Measurements from ENCODE around the gene LMBRD1.
"Not testable (repeated sequence)": the region's sequence is repeated elsewhere in the genome, so short reads cannot be mapped to it uniquely, and the experiment has no call there.

The LMBRD1 gene

GRCh38 chr6:69756366-69756765 lies 40.4 kb downstream of the LMBRD1 start:
- DNase-seq (ENCODE audit: low read depth in 2 of 2, low spot score in 1 of 2) = no peak

- no peak for DNase-seq (ENCODE audit: low read depth in 2 of 2, low spot score in 1 of 2)
Measured at GRCh38 chr6:69735027-69735426, 61.8 kb downstream of the LMBRD1 start.

GRCh38 chr6:69732640-69733039 lies 64.2 kb downstream of the LMBRD1 start:
- DNase-seq (ENCODE audit: low read depth in 2 of 2, low spot score in 1 of 2) = no peak

- no peak for DNase-seq (ENCODE audit: low read depth in 2 of 2, low spot score in 1 of 2)
Measured at GRCh38 chr6:69732045-69732444, 64.8 kb downstream of the LMBRD1 start.

- DNase-seq (ENCODE audit: low read depth in 2 of 2, low spot score in 1 of 2) = no peak
Measured at GRCh38 chr6:69729870-69730449, 66.8 kb downstream of the LMBRD1 start.

- DNase-seq (ENCODE audit: low read depth in 2 of 2, low spot score in 1 of 2) = no peak
Measured at GRCh38 chr6:69722683-69723082, 74.1 kb downstream of the LMBRD1 start.

GRCh38 chr6:69719602-69720193 lies 77.1 kb downstream of the LMBRD1 start:
- DNase-seq (ENCODE audit: low read depth in 2 of 2, low spot score in 1 of 2) = no peak

- DNase-seq (ENCODE audit: low read depth in 2 of 2, low spot score in 1 of 2) = no peak
Measured at GRCh38 chr6:69706724-69707123, 90.1 kb downstream of the LMBRD1 start.

- DNase-seq (ENCODE audit: low read depth in 2 of 2, low spot score in 1 of 2) = no peak
Measured at GRCh38 chr6:69705954-69706353, 90.9 kb downstream of the LMBRD1 start.

- no peak for DNase-seq (ENCODE audit: low read depth in 2 of 2, low spot score in 1 of 2)
Measured at GRCh38 chr6:69704916-69705315, 91.9 kb downstream of the LMBRD1 start.

- no peak for DNase-seq (ENCODE audit: low read depth in 2 of 2, low spot score in 1 of 2)
Measured at GRCh38 chr6:69699655-69700054, 97.2 kb downstream of the LMBRD1 start.

- DNase-seq (ENCODE audit: low read depth in 2 of 2, low spot score in 1 of 2) = no peak
Measured at GRCh38 chr6:69696273-69696672, 100.5 kb downstream of the LMBRD1 start.

- DNase-seq (ENCODE audit: low read depth in 2 of 2, low spot score in 1 of 2) = no peak
Measured at GRCh38 chr6:69693762-69694161, 103.0 kb downstream of the LMBRD1 start.

- no peak for DNase-seq (ENCODE audit: low read depth in 2 of 2, low spot score in 1 of 2)
Measured at GRCh38 chr6:69690986-69691385, 105.8 kb downstream of the LMBRD1 start.

- DNase-seq (ENCODE audit: low read depth in 2 of 2, low spot score in 1 of 2) = no peak
Measured at GRCh38 chr6:69680302-69680701, 116.5 kb downstream of the LMBRD1 start.

GRCh38 chr6:69673298-69673697 lies 123.5 kb downstream of the LMBRD1 start:
- DNase-seq (ENCODE audit: low read depth in 2 of 2, low spot score in 1 of 2) = no peak

GRCh38 chr6:69668916-69669315 lies 127.9 kb downstream of the LMBRD1 start:
- DNase-seq (ENCODE audit: low read depth in 2 of 2, low spot score in 1 of 2) = no peak

GRCh38 chr6:69666779-69667178 lies 130.0 kb downstream of the LMBRD1 start:
- DNase-seq (ENCODE audit: low read depth in 2 of 2, low spot score in 1 of 2) = not testable (repeated sequence)

GRCh38 chr6:69665437-69665836 lies 131.4 kb downstream of the LMBRD1 start:
- DNase-seq (ENCODE audit: low read depth in 2 of 2, low spot score in 1 of 2) = no peak

GRCh38 chr6:69664551-69664950 lies 132.3 kb downstream of the LMBRD1 start:
- no peak for DNase-seq (ENCODE audit: low read depth in 2 of 2, low spot score in 1 of 2)

GRCh38 chr6:69663215-69663614 lies 133.6 kb downstream of the LMBRD1 start:
- DNase-seq (ENCODE audit: low read depth in 2 of 2, low spot score in 1 of 2) = no peak

GRCh38 chr6:69650703-69651102 lies 146.1 kb downstream of the LMBRD1 start:
- DNase-seq (ENCODE audit: low read depth in 2 of 2, low spot score in 1 of 2) = no peak

GRCh38 chr6:69647726-69648125 lies 149.1 kb downstream of the LMBRD1 start:
- no peak for DNase-seq (ENCODE audit: low read depth in 2 of 2, low spot score in 1 of 2)
